Activated CD8-positive, alpha-beta memory T cell treated with anti-CD3 and anti-CD28 coated beads for 1 hour (primary cell): Measurements from ENCODE around the gene USP10.
"Not testable (repeated sequence)": the region's sequence is repeated elsewhere in the genome, so short reads cannot be mapped to it uniquely, and the experiment has no call there.

ENCODE experiments used
- DNase-seq, 2 donors: peaks; one replicate each; pipeline ENCODE4 v3.0.0-alpha.2; 2020; ENCODE audit warnings: low read depth in 1 of 2; ENCODE audit errors: extremely low read depth in 1 of 2

The USP10 gene

GRCh38 chr16:84726079-84726668 is 26.4 kb downstream of the USP10 start:
- DNase-seq = peak; percentile 69 to 81

GRCh38 chr16:84726669-84727467 is 27.1 kb downstream of the USP10 start:
- no peak for DNase-seq

GRCh38 chr16:84728853-84729424 is 29.1 kb downstream of the USP10 start:
- no peak for DNase-seq

- no peak for DNase-seq
Observed at GRCh38 chr16:84729716-84730320, 30.0 kb downstream of the USP10 start.

GRCh38 chr16:84730406-84731106 is 30.8 kb downstream of the USP10 start:
- no peak for DNase-seq

GRCh38 chr16:84732332-84732673 is 32.5 kb downstream of the USP10 start:
- not testable (repeated sequence) for DNase-seq

- DNase-seq = no peak
Observed at GRCh38 chr16:84732674-84733352, 33.0 kb downstream of the USP10 start.

- DNase-seq = peak in 1 of 2 donors; percentile 8
Observed at GRCh38 chr16:84735849-84736586, 36.2 kb downstream of the USP10 start.

GRCh38 chr16:84737192-84738011 is 37.6 kb downstream of the USP10 start:
- no peak for DNase-seq

- DNase-seq = peak; percentile 48 to 55
Observed at GRCh38 chr16:84738255-84739038, 38.6 kb downstream of the USP10 start.

GRCh38 chr16:84739349-84740124 is 39.7 kb downstream of the USP10 start:
- DNase-seq = no peak

- no peak for DNase-seq
Observed at GRCh38 chr16:84740596-84741116, 40.9 kb downstream of the USP10 start.

- no peak for DNase-seq
Observed at GRCh38 chr16:84741340-84741830, 41.6 kb downstream of the USP10 start.

- no peak for DNase-seq
Observed at GRCh38 chr16:84742641-84743092, 42.9 kb downstream of the USP10 start.

GRCh38 chr16:84746231-84746630 is 46.4 kb downstream of the USP10 start:
- DNase-seq = no peak

- no peak for DNase-seq
Observed at GRCh38 chr16:84746875-84747274, 47.1 kb downstream of the USP10 start.

- DNase-seq = not testable (repeated sequence)
Observed at GRCh38 chr16:84748247-84748646, 48.4 kb downstream of the USP10 start.
